ENCODE results near the gene SLC35E3. TPM values are rescaled to one million over a fixed set of nuclear protein-coding genes. Genes with fewer than 3 reads are reported as not detected.

Gene SLC35E3
- total and polyA plus RNA-seq, 8 donors, result 4.1 to 8.6 (median 5.7) TPM

DNA sequence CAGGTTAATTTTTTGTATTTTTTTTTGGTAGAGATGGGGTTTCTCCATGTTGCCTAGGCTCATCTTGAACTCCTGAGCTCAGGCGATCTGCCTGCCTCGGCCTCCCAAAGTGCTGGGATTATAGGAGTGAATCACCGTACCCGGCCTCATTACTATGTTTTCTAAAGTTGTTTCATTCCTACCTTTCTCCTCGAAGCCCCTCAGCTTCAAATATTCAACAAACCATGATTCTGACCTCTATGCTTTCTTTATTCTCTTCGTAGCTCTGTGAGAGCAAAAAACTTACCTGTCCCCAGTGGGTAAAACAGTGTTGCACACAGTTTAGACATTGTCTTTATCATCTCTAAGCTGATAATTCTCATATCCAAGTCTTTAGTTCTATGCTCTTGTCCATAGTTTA lies 35.8 kb downstream of the SLC35E3 start:
- intact Hi-C loops (cut with DNase I), result no loop called here
- Histone ChIP-seq H3K4me1 (peaks cover 8 to 21% (median 16%) of the 10 kb centered on the region in 3 donors), H3K9me3 (no peaks in the 10 kb centered on the region), H3K4me3 (no peak overlapping the region), H3K27ac (no peak overlapping the region), H3K27me3 (no peaks in the 10 kb centered on the region), H3K36me3 (no peaks in the 10 kb centered on the region)
- FAIRE-seq (no peak), DNase-seq (no peak), ATAC-seq (no peak)
- WGBS, 2 donors, result 80 to 87% methylated on average over 6 of the region's 6 CpGs
- TF ChIP-seq, protein P1, sequence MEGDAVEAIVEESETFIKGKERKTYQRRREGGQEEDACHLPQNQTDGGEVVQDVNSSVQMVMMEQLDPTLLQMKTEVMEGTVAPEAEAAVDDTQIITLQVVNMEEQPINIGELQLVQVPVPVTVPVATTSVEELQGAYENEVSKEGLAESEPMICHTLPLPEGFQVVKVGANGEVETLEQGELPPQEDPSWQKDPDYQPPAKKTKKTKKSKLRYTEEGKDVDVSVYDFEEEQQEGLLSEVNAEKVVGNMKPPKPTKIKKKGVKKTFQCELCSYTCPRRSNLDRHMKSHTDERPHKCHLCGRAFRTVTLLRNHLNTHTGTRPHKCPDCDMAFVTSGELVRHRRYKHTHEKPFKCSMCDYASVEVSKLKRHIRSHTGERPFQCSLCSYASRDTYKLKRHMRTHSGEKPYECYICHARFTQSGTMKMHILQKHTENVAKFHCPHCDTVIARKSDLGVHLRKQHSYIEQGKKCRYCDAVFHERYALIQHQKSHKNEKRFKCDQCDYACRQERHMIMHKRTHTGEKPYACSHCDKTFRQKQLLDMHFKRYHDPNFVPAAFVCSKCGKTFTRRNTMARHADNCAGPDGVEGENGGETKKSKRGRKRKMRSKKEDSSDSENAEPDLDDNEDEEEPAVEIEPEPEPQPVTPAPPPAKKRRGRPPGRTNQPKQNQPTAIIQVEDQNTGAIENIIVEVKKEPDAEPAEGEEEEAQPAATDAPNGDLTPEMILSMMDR (IDR thresholded peaks at IDR 0.05), result no peak

DNA sequence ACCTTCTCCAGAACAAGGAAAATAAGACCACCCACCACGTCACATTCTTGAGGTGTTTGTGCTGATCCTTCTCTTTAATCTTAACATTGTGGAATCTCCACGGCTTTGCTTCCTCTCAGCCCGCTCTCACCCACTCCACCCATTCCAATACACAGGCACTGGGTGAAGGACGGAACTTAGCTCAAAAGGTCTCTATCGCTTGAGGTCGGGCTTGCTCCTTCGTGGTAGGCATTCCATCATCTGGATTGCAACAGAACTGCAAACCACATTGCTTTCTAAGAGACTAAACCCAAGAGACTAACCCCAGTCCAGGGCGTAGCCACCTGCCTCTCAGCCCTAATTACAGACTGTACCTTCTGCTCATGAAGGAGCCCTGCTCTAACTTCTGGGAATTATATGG lies 38.0 kb downstream of the SLC35E3 start:
- no peak for ATAC-seq
- H3K27ac ChIP-seq, result no peak overlapping the region
- H3K27me3 ChIP-seq, result no peaks in the 10 kb centered on the region
- intact Hi-C loops (cut with DNase I), result no loop called here
- no peak for FAIRE-seq
- no peak for DNase-seq
- no peaks in the 10 kb centered on the region for H3K9me3 ChIP-seq
- H3K4me3 ChIP-seq, result no peak overlapping the region
- peaks cover 8 to 44% (median 26%) of the 10 kb centered on the region in 3 donors for H3K4me1 ChIP-seq
- TF ChIP-seq, protein P1 (IDR thresholded peaks at IDR 0.05), result no peak
- no peaks in the 10 kb centered on the region for H3K36me3 ChIP-seq
- WGBS, 2 donors, result 88 to 89% methylated on average over 8 of the region's 8 CpGs

GRCh38 chr12:68785358-68785757 lies 39.4 kb downstream of the SLC35E3 start:
- no peak for FAIRE-seq

GRCh38 chr12:68785823-68786222 lies 39.8 kb downstream of the SLC35E3 start:
- DNase-seq, result no peak

More at GRCh38 chr12:68785358-68785757, 39.4 kb downstream of the SLC35E3 start:
- H3K4me1 ChIP-seq, result peaks cover 8 to 50% (median 26%) of the 10 kb centered on the region in 3 donors
- TF ChIP-seq, protein P1 (IDR thresholded peaks at IDR 0.05), result no peak
- no peak overlapping the region for H3K4me3 ChIP-seq
- no peaks in the 10 kb centered on the region for H3K27me3 ChIP-seq
- H3K9me3 ChIP-seq, result no peaks in the 10 kb centered on the region
- peak in 2 of 4 donors; percentile 29 to 31 for ATAC-seq
- no peaks in the 10 kb centered on the region for H3K36me3 ChIP-seq
- H3K27ac ChIP-seq, result peak overlapping the region in 2 of 4 donors; percentile 46 to 79
- 32 to 36% methylated on average over 2 of the region's 2 CpGs for WGBS, 2 donors
- intact Hi-C loops (cut with DNase I), result no loop called here
- DNase-seq, result no peak

GRCh38 chr12:68786929-68787328 lies 41.0 kb downstream of the SLC35E3 start:
- peak overlapping the region in 2 of 4 donors; percentile 77 to 79 for H3K27ac ChIP-seq
- TF ChIP-seq, protein P1 (IDR thresholded peaks at IDR 0.05), result no peak
- intact Hi-C loops (cut with DNase I), result no loop called here
- peak; percentile 23 to 64 (median 36) for ATAC-seq
- no peaks in the 10 kb centered on the region for H3K9me3 ChIP-seq
- H3K36me3 ChIP-seq, result no peaks in the 10 kb centered on the region
- H3K27me3 ChIP-seq, result no peaks in the 10 kb centered on the region
- no peak for DNase-seq
- FAIRE-seq, result no peak
- 53 to 79% methylated on average over 2 of the region's 2 CpGs for WGBS, 2 donors
- H3K4me1 ChIP-seq, result peaks cover 8 to 50% (median 26%) of the 10 kb centered on the region in 3 donors
- no peak overlapping the region for H3K4me3 ChIP-seq

More at GRCh38 chr12:68785823-68786222, 39.8 kb downstream of the SLC35E3 start:
- 21 to 27% methylated on average over 5 of the region's 5 CpGs for WGBS, 2 donors
- Histone ChIP-seq H3K27ac (peak overlapping the region in 2 of 4 donors; percentile 77 to 79), H3K27me3 (no peaks in the 10 kb centered on the region), H3K9me3 (no peaks in the 10 kb centered on the region), H3K4me3 (no peak overlapping the region), H3K4me1 (peaks cover 8 to 50% (median 26%) of the 10 kb centered on the region in 3 donors), H3K36me3 (no peaks in the 10 kb centered on the region)
- FAIRE-seq (no peak), ATAC-seq (peak in 1 of 4 donors; percentile 26)
- TF ChIP-seq, protein P1 (IDR thresholded peaks at IDR 0.05), result no peak
- intact Hi-C loops (cut with DNase I), result no loop called here

All from pancreas (tissue), 10 donors.